HG03354 (cell line): ENCODE results near the gene NACC1.

Experiments used
- ATAC-seq: cut with Tn5 transposase; IDR thresholded peaks from one replicate; pipeline ENCODE4 v1.9.1; 2021; ENCODE audit warnings: mild to moderate bottlenecking; ENCODE audit not compliant: unreplicated experiment, poor library complexity, severe bottlenecking

NACC1 gene

DNA sequence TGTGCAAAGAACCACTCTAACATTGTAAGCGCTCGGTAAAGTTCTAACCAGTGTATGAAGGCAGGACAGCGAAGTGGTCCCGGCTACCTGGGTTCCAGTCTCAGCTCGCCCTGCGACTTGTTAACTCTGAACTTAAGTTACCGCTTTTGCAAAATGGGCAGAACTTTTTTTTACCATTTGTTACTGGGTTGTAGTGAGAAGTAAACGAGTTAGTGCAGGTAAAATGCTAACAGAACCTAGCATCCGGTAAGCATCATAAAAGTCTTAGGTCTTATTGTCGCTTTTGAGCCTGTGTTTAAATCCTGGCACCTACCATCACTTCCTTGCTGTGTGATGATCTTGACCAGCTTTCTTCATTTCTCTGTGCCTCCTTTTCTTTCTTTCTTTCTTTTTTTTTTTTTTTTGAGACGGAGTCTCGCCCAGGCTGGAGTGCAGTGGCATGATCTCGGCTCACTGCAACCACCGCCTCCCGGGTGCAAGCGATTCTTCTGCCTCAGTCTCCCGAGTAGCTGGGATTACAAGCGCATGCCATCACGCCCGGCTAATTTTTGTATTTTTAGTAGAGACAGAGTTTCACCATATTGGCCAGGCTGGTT is 790 bp upstream of the NACC1 start:
- no peak for ATAC-seq

GRCh38 chr19:13118424-13119193 is 545 bp downstream of the NACC1 start:
- peak; percentile 5 for ATAC-seq

DNA sequence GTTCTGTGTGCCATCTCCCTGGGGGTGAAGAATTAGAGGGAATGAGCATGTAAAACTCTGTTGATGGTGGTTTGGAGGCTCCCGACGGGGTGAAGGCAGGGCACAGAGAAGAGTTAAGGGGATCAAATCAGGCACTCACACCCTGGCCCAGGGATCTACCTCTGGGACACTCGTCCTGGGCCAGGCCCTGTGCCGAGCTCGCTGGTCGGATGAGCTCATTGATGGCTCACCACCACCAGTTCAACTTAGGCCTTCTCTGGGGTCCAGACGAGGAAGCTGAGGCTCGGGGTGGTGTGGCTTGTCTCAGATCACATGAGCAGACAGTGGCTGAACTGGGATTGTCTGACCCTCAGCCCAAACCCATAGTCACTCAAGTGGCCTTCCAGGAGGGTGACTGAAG is 1.6 kb downstream of the NACC1 start:
- ATAC-seq, result no peak

DNA sequence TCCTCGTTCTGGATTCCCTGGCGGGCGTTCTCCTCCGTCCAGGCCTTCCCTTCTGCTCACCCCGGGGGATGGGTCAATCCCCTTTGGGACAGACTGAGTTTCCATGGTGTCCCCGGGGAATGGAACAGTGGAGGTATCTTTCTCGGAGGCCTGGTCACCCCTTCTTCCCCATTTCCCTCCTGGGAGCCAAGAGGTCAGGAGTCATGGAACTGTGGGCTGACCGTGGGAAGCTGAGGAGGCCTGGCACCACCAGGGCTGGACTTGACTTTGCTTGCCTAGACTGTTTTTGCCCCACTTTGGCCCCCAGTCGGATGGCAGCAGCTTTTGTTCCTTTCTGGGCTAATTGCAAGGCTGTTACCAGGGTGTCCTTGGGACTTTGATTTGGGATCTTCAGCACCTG is 2.0 kb downstream of the NACC1 start:
- ATAC-seq, result no peak

DNA sequence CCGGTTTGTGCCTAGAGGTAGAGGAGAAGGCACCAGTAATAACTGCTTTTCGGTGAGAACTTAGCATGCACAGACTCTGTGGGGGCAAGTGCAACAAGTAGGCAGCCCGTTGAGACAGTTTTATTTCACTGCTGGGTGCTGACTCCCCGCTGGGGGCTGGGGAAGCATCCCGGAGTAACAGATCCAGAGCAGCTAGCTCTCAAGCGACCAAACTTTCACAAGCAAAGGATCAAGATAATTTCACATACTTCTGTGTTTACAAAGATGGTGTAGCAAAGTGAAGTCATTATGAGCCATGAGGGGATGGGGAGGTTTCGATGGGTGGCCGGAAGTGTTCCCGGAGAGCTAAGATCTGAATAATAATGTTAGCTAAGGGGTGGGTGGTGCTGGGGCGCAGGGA is 2.8 kb downstream of the NACC1 start:
- no peak for ATAC-seq

DNA sequence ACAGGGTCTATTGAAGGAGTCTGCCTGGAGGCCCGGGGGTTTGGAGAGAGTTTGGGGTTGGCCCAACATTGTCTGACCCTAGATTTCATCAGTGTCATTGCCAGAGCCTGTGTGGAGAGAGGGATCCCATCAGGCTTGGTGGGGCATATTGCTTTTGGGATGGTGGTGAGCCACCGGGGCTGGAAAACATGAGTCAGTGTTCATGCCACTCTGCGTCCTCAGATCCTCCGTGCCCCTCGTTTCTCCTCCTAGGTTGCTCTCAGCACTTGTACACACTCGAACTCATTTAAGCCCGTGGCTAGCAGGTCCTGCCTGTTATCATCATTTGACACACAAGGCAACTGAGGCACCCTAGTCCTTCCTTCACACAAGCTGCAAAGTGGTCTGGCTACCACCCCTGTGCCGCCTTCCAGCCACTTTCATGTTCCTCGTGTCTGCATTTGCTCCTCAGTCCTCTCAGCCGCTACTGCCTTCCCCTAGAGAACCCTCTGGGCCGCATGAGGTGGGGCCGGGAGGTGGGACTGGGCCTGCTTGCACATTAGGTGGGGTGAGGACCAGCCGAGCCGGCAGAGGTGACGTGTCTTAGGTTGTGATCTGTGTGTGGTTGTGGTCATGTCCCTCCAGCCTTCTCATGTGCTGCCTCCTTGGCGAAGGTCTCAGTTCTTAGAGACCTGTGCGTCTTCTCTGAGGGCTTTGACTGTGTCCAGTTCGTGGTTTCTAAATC is 3.6 kb downstream of the NACC1 start:
- ATAC-seq, result no peak

GRCh38 chr19:13122275-13122878 is 4.3 kb downstream of the NACC1 start:
- ATAC-seq, result no peak

DNA sequence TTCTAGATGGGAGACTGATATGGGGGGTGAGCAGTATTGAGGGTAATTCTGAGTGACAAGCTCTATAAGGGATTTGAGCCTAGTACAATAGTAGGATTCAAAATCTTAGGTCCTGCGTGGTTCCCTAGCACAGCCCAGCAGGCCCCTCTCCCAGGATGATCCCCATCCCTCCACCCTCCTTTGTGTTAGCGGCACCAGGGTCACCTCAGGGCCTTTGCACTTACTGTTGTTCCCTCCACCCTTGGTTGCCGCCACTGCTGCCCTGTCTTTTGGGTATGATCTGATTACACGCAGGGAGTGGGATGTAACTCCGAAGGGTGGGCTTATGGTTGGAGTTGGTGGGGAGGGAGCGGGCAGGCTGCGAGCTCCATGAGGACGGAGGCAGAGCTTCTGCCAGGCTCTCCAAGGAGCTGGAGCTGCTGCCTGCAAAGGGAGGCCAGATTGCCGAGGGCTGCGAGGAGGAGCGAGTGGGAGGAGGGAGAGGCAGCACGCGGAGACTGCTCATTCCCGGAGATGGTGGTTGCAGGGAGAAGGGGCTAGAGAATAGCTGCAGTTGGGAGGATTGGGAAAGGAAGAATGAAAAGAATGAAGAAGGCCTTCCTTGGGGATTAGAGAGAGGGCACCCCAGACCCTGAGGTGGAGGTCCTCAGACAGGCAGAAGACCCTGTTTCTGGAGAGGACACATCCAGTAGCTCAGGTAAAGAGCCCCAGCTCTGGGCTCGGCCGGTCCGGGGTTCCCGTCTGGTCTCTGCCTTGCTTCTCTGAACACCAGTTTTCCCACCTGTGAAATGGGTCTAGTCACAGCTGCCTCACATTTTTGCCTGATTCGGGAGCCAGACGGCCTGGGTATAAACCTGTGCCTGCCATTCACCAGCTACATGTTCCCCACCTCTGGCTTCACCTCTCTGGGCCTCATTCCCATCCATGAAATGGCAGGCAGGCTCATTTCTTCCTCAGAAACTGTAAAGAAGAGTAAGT is 5.2 kb downstream of the NACC1 start:
- no peak for ATAC-seq

DNA sequence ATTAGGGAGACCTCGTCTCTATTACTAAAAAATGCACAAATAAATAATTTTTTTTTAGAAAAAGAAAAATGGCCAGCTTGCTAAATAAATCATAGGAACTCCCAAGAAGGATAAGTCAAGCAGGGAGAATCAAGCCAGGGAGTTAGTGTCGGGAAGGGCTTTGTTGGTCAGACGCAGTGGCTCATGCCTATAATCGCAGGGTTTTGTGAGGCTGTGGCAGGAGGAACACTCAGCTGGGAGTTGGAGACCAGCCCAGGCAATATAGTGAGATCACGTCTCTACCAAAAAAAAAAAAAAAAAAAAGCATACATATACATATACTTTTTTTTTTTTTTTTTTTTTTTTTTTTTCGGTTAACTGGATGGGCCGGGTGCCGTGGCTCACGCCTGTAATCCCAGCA is 9.0 kb downstream of the NACC1 start:
- ATAC-seq, result no peak

GRCh38 chr19:13127811-13128575 is 9.9 kb downstream of the NACC1 start:
- no peak for ATAC-seq

- no peak for ATAC-seq
Measured at GRCh38 chr19:13128583-13128982, 10.5 kb downstream of the NACC1 start.

DNA sequence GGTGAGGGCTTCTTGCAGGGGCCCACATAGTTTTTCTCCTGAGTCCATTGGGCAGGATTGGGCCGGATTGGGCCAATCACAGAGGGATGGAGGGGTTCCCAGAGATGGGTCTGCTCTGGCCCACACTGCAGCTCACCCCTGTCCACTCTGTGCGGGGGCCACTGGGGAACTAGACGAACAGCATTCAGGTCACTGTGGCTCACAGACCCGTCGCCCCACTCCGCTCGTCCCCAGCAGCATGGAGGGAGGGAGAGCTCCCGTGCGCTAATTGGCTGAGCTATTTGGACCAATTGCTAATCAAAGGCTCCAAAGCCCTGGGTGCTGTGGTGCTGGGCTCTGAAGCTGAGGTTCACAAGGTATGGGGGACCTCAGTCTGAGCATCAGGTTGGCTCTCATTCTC is 11.3 kb downstream of the NACC1 start:
- no peak for ATAC-seq

GRCh38 chr19:13130886-13131490 is 12.9 kb downstream of the NACC1 start:
- no peak for ATAC-seq

DNA sequence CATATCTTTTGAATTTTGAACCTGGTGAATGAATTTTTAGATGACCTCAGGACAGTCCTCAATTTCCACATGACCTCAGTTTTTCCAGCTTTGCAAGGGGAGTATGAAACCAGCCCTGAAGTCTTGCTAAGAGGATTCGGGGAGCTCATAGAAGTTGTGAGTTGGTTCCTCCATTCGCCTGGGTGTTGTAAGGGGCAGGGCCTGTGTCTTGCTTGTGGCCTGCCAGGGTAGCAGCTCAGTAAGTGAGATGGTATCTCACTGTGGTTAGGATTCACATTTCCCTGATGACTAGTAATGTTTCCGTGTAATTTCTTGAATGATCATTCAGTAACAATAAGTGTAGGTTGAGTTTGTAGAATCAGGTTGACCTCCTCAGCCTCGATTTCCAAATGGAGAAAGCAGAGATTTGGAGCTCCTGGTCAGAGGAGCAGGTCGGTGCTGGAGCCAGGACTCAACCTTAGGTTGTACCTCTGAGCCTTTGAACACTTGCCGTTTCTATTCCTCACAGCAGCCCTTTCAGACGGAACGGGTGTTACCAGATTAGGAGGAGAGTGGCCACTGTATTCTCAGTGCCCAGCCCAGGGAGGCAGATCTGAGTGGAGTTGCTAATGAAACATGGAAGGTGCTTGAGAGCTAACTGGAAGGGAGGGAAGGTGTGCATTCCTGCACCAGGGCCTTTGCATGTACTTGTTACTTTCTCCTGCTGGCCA is 14.6 kb downstream of the NACC1 start:
- ATAC-seq, result no peak

- ATAC-seq, result no peak
Measured at GRCh38 chr19:13133241-13133870, 15.3 kb downstream of the NACC1 start.

DNA sequence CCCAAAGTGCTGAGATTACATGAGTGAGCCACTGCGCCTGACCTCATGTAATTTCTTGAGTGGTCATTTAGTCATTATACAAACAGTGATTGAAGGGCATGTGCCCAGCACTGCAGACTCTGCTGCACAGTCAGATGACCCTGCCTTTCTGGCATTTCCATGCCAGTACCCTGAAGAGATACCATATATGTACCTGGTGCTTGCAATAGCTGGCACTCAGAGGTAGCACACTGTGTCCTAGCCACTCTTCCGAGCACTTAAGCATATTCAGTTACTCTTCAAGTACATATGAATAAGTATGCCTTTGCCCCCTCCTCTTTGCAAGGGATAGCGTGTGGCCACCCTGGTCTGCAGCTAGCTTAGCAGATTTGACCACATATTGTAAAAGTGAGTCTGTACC is 16.6 kb downstream of the NACC1 start:
- ATAC-seq, result no peak
